ENCODE measurements around the gene PNLIPRP2.

GRCh38 chr10:116659049-116659670, 38.4 kb downstream of the PNLIPRP2 start:
- TF ChIP-seq CTCF (optimal IDR thresholded peaks at IDR 0.05 in 1 of 3, IDR thresholded peaks at IDR 0.05 in 1 of 3, conservative IDR thresholded peaks at IDR 0.05 in 1 of 3; ENCODE audit: extremely low read depth in 1 of 3, insufficient read depth in 2 of 3, low read length in 3 of 3) (no peak), EZH2 (IDR thresholded peaks at IDR 0.05; ENCODE audit: low read length) (no peak)
